Measurements from ENCODE around the gene TSPAN8. TPM values are rescaled to one million over a fixed set of nuclear protein-coding genes. Genes with fewer than 3 reads are reported as not detected.

The TSPAN8 gene
- total RNA-seq, 1 experiment from 2014 or later = 74.7 TPM

DNA sequence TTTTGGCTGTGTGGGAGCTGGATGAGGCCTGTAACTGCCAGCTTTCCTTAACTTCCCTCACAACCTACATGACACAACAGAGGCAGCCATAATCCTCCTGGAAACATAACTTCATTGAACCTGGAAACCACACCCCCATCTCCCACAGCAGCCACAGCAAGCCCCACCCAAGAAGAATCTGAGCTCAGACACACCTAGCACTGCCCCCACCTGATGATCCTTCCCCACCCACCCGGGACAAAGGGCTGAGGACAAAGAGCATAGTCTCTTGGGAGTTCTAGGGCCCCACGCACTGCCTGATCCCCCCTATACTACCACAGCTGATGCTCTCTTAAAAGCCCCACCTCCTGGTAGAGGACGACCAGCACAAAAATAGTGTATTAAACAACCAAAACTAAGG lies 29.6 kb upstream of the TSPAN8 start:
- POLR2A ChIA-PET (ENCODE audit: low non-redundant PET) = no interaction called here
- H3K27me3 ChIP-seq (replicated peaks; ENCODE audit: insufficient read depth, low read depth, low read length, poor library complexity) = no peaks in the 10 kb centered on the region
- TF ChIP-seq, protein P1, sequence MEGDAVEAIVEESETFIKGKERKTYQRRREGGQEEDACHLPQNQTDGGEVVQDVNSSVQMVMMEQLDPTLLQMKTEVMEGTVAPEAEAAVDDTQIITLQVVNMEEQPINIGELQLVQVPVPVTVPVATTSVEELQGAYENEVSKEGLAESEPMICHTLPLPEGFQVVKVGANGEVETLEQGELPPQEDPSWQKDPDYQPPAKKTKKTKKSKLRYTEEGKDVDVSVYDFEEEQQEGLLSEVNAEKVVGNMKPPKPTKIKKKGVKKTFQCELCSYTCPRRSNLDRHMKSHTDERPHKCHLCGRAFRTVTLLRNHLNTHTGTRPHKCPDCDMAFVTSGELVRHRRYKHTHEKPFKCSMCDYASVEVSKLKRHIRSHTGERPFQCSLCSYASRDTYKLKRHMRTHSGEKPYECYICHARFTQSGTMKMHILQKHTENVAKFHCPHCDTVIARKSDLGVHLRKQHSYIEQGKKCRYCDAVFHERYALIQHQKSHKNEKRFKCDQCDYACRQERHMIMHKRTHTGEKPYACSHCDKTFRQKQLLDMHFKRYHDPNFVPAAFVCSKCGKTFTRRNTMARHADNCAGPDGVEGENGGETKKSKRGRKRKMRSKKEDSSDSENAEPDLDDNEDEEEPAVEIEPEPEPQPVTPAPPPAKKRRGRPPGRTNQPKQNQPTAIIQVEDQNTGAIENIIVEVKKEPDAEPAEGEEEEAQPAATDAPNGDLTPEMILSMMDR (conservative IDR thresholded peaks at IDR 0.05; ENCODE audit: low read depth, low read length) = no peak
- TF ChIP-seq EZH2 (IDR thresholded peaks at IDR 0.05; ENCODE audit: borderline replicate concordance, low read depth, low read length, poor library complexity, severe bottlenecking) = no peak
- intact Hi-C loops (cut with micrococcal nuclease; ENCODE audit: unreplicated experiment) = no loop called here
- CTCF ChIA-PET = no interaction called here
- H3K4me1 ChIP-seq (ENCODE audit: insufficient read depth, low read length, poor library complexity, severe bottlenecking) = peaks cover 59% of the 10 kb centered on the region
- no peak for DNase-seq (ENCODE audit: low spot score)
- peak overlapping the region; percentile 98 for H3K27ac ChIP-seq (ENCODE audit: low read depth, low read length, poor library complexity, severe bottlenecking)
- no TSS peak for BruUV-seq (replicated peaks)
- H3K36me3 ChIP-seq (ENCODE audit: insufficient read depth, low read length, poor library complexity, severe bottlenecking) = no peaks in the 10 kb centered on the region
- H3K4me3 ChIP-seq (ENCODE audit: low read depth, low read length, poor library complexity, severe bottlenecking) = no peak overlapping the region
- H3K9me3 ChIP-seq (ENCODE audit: low read depth, low read length, poor library complexity, severe bottlenecking) = no peaks in the 10 kb centered on the region

DNA sequence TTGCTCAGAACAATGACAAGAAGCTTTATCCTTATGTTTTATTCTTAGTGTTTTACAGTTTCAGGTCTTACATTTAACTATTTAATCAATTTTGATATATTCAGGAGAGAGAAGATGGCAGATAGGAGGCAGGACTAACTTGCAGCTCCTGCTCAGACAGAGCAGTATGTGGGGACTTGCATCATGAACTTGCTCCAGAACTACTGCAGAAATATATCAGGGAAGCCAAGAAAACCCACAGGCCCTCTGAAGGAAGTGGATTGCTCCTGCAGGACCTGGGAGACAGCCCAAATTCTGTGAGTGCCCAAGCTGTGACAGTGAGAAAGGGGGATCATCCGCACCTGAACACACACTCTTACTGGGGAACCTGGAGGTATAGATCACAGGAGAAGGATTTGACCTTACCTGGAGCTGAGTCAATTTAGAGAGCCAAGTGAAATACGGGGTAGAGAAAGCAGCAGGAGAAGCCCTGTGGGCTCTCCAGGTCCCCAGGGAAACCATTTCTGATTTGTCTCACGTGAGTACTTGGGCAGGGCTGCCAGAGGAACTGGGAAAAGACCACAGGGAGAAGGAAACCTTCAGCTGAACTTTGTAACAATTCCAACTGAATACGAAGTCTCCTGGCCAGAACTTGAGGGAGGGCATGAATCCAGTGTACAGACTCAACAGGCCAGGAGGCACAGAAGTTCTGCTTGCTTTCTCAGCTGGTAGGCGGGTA lies 28.9 kb upstream of the TSPAN8 start:
- intact Hi-C loops (cut with micrococcal nuclease; ENCODE audit: unreplicated experiment) = no loop called here
- no peak for TF ChIP-seq EZH2 (IDR thresholded peaks at IDR 0.05; ENCODE audit: borderline replicate concordance, low read depth, low read length, poor library complexity, severe bottlenecking)
- TF ChIP-seq, protein P1 (conservative IDR thresholded peaks at IDR 0.05; ENCODE audit: low read depth, low read length) = no peak
- ChIA-PET CTCF (no interaction called here), POLR2A (ENCODE audit: low non-redundant PET) (no interaction called here)
- Histone ChIP-seq H3K27ac (ENCODE audit: low read depth, low read length, poor library complexity, severe bottlenecking) (peak overlapping the region; percentile 98), H3K4me3 (ENCODE audit: low read depth, low read length, poor library complexity, severe bottlenecking) (no peak overlapping the region), H3K9me3 (ENCODE audit: low read depth, low read length, poor library complexity, severe bottlenecking) (no peaks in the 10 kb centered on the region), H3K27me3 (replicated peaks; ENCODE audit: insufficient read depth, low read depth, low read length, poor library complexity) (no peaks in the 10 kb centered on the region), H3K4me1 (ENCODE audit: insufficient read depth, low read length, poor library complexity, severe bottlenecking) (peaks cover 52% of the 10 kb centered on the region), H3K36me3 (ENCODE audit: insufficient read depth, low read length, poor library complexity, severe bottlenecking) (no peaks in the 10 kb centered on the region)
- no TSS peak for BruUV-seq (replicated peaks)
- peak; percentile 54 for DNase-seq (ENCODE audit: low spot score)

- BruUV-seq (replicated peaks) = no TSS peak
- POLR2A ChIA-PET (ENCODE audit: low non-redundant PET) = no interaction called here
- intact Hi-C loops (cut with micrococcal nuclease; ENCODE audit: unreplicated experiment) = no loop called here
- CTCF ChIA-PET = no interaction called here
- peak overlapping the region; percentile 35 for H3K27ac ChIP-seq (ENCODE audit: low read depth, low read length, poor library complexity, severe bottlenecking)
- H3K27me3 ChIP-seq (replicated peaks; ENCODE audit: insufficient read depth, low read depth, low read length, poor library complexity) = no peaks in the 10 kb centered on the region
- TF ChIP-seq, protein P1 (conservative IDR thresholded peaks at IDR 0.05; ENCODE audit: low read depth, low read length) = no peak
- TF ChIP-seq EZH2 (IDR thresholded peaks at IDR 0.05; ENCODE audit: borderline replicate concordance, low read depth, low read length, poor library complexity, severe bottlenecking) = no peak
- peaks cover 16% of the 10 kb centered on the region for H3K9me3 ChIP-seq (ENCODE audit: low read depth, low read length, poor library complexity, severe bottlenecking)
- no peaks in the 10 kb centered on the region for H3K36me3 ChIP-seq (ENCODE audit: insufficient read depth, low read length, poor library complexity, severe bottlenecking)
- no peak for DNase-seq (ENCODE audit: low spot score)
- H3K4me3 ChIP-seq (ENCODE audit: low read depth, low read length, poor library complexity, severe bottlenecking) = no peak overlapping the region
- peaks cover 33% of the 10 kb centered on the region for H3K4me1 ChIP-seq (ENCODE audit: insufficient read depth, low read length, poor library complexity, severe bottlenecking)
Measured at GRCh38 chr12:71183846-71184245, 26.0 kb upstream of the TSPAN8 start.
